Activated naive CD4-positive, alpha-beta T cell (primary cell): ENCODE results near the gene ARMC12.

Experiments used
- DNase-seq, 4 experiments: peaks; one replicate each; lab custom pipeline; 2025; lab: John Stamatoyannopoulos, UW

Gene ARMC12

GRCh38 chr6:35735452-35735851 lies 1.4 kb upstream of the ARMC12 start:
- DNase-seq = no peak

GRCh38 chr6:35736253-35736894 lies 458 bp upstream of the ARMC12 start:
- DNase-seq = peak; percentile 56 to 79 (median 74)

- DNase-seq = no peak
Measured at GRCh38 chr6:35737413-35738211, 780 bp downstream of the ARMC12 start.

GRCh38 chr6:35739645-35740524 lies 3.1 kb downstream of the ARMC12 start:
- no peak for DNase-seq

- DNase-seq = no peak
Measured at GRCh38 chr6:35742842-35743241, 6.0 kb downstream of the ARMC12 start.

GRCh38 chr6:35745509-35745908 lies 8.7 kb downstream of the ARMC12 start:
- no peak for DNase-seq

GRCh38 chr6:35746516-35746915 lies 9.7 kb downstream of the ARMC12 start:
- DNase-seq = no peak

- DNase-seq = no peak
Measured at GRCh38 chr6:35747877-35748276, 11.0 kb downstream of the ARMC12 start.

- no peak for DNase-seq
Measured at GRCh38 chr6:35750557-35750956, 13.7 kb downstream of the ARMC12 start.

GRCh38 chr6:35751594-35751993 lies 14.8 kb downstream of the ARMC12 start:
- no peak for DNase-seq

GRCh38 chr6:35752330-35752729 lies 15.5 kb downstream of the ARMC12 start:
- DNase-seq = no peak

- DNase-seq = no peak
Measured at GRCh38 chr6:35754452-35755277, 17.8 kb downstream of the ARMC12 start.

GRCh38 chr6:35755278-35755924 lies 18.6 kb downstream of the ARMC12 start:
- no peak for DNase-seq

- DNase-seq = no peak
Measured at GRCh38 chr6:35757456-35758123, 20.8 kb downstream of the ARMC12 start.

GRCh38 chr6:35759426-35759825 lies 22.6 kb downstream of the ARMC12 start:
- DNase-seq = no peak

GRCh38 chr6:35765739-35766138 lies 28.9 kb downstream of the ARMC12 start:
- no peak for DNase-seq

- no peak for DNase-seq
Measured at GRCh38 chr6:35769211-35769610, 32.4 kb downstream of the ARMC12 start.

GRCh38 chr6:35771343-35771627 lies 34.5 kb downstream of the ARMC12 start:
- DNase-seq = no peak

GRCh38 chr6:35774116-35774794 lies 37.4 kb downstream of the ARMC12 start:
- DNase-seq = no peak

GRCh38 chr6:35775031-35775430 lies 38.2 kb downstream of the ARMC12 start:
- no peak for DNase-seq
